SK-N-MC (cell line): ENCODE data around the gene WDR7.

Experiments
- EZH2 ChIP-seq: fragments of 200-600 bp; sonication (generic); IDR thresholded peaks from one replicate; pipeline ENCODE4 v1.6.1; 2017; ENCODE audit warnings: antibody characterized with exemption
- FOXP2 ChIP-seq: optimal IDR thresholded peaks from 2 replicates; pipeline ENCODE3; 2011; ENCODE audit warnings: mild to moderate bottlenecking, moderate library complexity; ENCODE audit not compliant: insufficient read depth; ENCODE audit errors: extremely low read length, control extremely low read depth
- POLR2AphosphoS5 ChIP-seq: IDR thresholded peaks from 2 replicates; pipeline ENCODE4 v1.6.1; 2012; ENCODE audit warnings: mild to moderate bottlenecking, low read depth, low read length, borderline replicate concordance

DNA sequence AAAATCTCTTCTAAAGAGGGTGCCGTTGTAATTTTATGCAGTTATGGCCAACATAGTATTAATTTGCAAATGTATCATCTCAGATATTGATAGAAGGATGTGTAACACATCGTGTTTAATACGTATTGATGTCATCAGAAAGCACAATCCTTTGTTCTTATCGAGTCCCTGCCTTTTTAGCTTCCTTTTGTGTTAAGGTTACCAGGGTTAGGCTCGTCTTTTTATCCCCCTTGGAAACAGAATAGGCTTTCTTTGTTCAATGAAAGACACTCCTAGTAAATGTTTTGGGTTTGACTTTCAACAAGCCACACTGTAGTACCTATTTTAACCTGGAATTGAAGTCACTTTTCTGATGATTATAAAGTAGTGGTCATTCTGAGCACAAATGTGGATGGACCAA is 136.2 kb downstream of the WDR7 start:
- TF ChIP-seq EZH2, result no peak
- TF ChIP-seq POLR2AphosphoS5, result no peak
- no peak for TF ChIP-seq FOXP2
